Activated naive CD4-positive, alpha-beta T cell (primary cell): ENCODE data around the gene DLD.
"Not testable (repeated sequence)": the region's sequence is repeated elsewhere in the genome, so short reads cannot be mapped to it uniquely, and the experiment has no call there.

ENCODE experiments used
- DNase-seq, 4 experiments: peaks; one replicate each; lab custom pipeline; 2025; lab: John Stamatoyannopoulos, UW

DLD gene

GRCh38 chr7:107890962-107891635, at the start of gene DLD:
DLD (plus strand) TSS chr7:107891183; CDS start chr7:107891251, 68 bp downstream.
- peak; percentile 76 to 92 (median 86) for DNase-seq

DNA sequence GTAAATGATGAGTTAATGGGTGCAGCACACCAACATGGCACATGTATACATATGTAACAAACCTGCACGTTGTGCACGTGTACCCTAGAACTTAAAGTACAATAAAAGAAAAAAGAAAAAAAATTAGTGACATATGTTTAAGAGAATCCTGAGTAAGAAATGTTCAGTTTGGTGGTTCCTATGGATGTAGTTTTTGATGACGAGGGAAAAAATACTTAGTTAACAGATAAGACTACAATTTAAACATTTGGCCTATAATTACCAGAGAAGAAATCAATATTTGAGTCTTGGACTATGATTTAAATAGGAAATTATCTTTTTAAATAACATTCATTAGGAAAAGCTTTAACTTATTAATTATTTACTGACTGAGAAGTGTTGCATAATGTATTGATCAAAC, 48.8 kb upstream of the DLD start:
- DNase-seq, result no peak

- no peak for DNase-seq
These were observed 47.8 kb upstream of the DLD start for GRCh38 chr7:107843184-107843583.

DNA sequence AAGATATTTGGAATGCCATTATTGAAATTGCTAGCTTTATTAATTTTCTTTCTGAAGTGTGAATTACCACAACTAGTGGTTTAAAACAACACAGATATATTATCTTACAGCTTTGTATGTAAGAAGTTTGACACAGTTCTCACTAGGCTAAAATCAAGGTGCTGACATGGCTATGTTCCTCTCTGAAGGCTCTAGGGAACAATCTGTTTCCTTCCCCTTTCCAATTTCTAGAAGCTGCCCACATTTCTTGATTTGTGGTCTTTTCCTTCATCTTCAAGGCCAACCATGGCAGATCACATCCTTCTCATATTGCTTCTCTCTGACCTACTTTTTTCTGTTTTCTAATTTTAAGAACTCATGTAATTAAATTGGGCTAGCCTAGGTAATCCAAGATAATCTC, 44.7 kb upstream of the DLD start:
- DNase-seq, result no peak

DNA sequence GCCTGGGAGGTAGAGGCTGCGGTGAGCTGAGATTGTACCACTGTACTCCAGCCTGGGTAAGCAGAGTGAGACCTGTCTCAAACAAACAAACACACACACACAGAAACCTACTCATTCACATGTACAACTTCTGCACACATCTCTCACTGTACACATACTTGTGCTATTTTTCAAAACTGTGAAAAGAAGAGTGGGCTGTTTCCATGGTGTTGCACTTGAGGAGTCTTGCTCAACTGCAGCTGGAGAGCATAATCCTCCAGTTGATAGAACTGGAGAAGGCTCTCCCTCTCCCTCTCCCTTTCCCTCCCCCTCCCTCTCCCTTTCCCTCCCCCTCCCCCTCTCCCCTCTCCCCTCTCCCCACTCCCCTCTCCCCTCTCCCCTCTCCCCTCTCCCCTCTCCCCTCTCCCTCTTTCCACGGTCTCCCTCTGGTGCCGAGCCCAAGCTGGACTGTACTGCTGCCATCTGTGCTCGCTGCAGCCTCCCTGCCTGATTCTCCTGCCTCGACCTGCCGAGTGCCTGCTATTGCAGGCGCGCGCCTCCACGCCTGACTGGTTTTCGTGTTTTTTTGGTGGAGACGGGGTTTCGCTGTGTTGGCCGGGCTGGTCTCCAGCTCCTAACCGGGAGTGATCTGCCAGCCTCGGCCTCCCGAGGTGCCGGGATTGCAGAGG, 43.7 kb upstream of the DLD start:
- DNase-seq, result no peak

- DNase-seq, result not testable (repeated sequence)
These were observed 43.2 kb upstream of the DLD start for GRCh38 chr7:107847836-107848175.

GRCh38 chr7:107848211-107848610, 42.8 kb upstream of the DLD start:
- not testable (repeated sequence) for DNase-seq

GRCh38 chr7:107850216-107850615, 40.8 kb upstream of the DLD start:
- DNase-seq, result no peak

DNA sequence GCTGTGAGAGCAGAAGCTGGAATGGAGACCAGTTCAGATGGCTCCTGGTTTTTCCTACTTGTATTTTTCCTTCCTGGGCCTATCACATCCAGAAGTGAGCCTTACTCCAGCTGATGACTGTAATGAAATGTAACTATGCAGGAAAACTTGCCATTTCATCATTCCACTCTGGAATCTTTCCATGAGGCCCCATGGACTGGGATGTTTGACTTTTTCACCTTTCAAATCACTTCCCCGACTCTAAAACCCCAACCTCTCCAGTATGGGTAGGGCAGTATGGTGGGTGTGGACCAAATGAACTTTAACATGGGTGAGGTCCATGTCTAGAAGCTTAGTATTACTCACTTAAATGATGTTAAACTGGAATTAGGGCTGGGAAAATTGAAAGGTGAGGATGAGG, 40.3 kb upstream of the DLD start:
- DNase-seq, result no peak

- DNase-seq, result no peak
These were observed 36.5 kb upstream of the DLD start for GRCh38 chr7:107854454-107854853.

- no peak for DNase-seq
These were observed 36.0 kb upstream of the DLD start for GRCh38 chr7:107854989-107855388.

DNA sequence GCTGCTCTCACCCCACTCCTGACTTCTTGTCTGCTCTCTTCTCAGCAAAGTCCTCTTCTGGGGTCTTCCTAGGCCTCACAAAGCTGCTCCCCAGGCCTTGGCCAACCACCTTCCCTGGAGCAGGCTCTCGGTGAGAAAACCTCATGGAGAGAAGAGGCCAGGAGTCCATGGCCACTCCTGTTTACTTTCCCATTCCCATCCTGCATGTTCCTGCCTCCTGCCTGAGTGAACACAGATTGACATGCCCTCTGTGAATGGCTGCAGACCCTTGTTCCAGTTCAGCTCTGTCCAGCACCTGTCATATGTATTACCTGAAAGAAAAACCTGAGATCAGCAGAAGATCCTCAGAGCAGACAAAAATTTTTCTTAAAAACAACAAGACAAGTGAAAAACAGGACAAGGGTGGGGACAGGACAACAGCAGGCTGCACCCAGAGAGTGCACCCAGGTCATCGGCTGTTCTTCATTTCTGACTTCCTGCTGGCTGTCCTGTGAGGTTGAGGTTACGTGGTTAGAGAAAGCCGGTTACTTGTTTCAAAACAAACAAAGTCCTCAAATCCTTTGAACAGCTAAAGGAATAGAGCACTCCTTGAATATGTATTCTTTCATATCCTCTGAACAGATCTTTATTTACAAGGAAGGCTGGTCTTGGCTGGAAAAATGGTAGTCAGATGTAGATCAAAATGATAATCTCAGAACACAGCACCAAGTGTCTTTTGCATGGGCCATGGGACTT, 34.0 kb upstream of the DLD start:
- no peak for DNase-seq

DNA sequence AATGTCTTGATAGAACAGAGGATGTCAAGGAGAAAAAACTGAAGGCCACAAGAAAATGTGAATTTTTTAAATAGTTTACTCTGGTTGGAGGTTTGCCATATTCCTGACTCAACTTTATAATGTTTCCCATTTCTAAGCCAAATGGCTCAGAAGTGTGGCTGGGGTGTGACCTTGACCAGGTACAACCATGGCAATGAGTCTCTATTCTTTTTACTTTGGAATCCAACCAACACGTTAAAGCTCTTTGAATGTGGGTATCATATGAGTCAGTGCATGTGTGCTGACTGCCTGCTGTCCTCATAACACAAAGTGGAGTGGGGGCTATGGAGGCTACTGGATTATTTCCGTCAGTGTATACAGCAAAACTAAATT, 33.5 kb upstream of the DLD start:
- no peak for DNase-seq

DNA sequence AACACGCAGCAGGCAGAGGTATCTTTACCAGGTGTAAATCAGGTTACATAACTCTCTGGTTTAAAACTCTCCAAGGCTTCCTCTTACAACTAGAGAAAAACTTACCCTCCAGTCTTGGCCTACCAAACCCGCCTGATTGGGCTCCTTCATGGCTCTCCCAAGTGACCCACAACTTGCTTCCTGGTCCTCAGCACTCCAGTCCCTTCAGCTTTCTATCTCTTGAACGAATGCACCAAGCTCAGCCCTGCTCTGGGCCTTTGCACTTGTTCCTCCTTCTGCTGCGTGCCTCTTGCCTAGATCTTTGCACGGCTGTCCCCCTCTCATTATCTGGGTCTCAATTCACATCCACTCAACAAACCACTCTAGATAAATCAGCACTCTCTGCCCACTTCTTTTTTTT, 32.7 kb upstream of the DLD start:
- DNase-seq, result no peak

- no peak for DNase-seq
These were observed 30.6 kb upstream of the DLD start for GRCh38 chr7:107860279-107860961.

- no peak for DNase-seq
These were observed 29.9 kb upstream of the DLD start for GRCh38 chr7:107860981-107861652.

- no peak for DNase-seq
These were observed 24.8 kb upstream of the DLD start for GRCh38 chr7:107865956-107866775.

DNA sequence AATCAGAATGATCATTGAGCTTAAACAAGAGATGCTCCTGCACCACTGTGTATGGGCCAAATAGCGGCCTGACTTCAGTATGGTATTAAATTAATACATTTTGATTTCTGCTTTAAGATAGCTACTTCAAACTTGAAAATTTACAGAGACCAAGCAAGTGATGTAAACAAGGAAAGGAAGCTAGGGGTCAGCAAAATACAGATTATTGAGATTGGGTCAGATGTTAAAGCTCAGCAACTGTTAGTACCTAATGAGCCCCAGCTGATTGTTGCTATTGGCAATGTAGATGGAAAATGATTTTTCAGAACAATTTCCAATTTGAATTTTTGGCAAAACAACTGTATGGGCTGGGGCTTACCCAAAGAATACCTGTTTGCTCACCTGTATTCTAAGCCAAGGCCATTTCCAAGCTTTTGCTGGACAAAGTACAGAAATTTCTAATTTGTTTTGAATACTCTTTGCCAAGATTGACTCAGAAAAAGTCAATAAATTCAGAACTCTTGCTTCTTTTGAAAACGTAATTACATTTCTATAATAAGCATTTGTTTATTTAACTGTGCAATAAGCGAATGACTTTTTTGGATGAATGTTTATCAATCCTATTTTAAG, 23.0 kb upstream of the DLD start:
- no peak for DNase-seq

GRCh38 chr7:107870427-107871000, 20.5 kb upstream of the DLD start:
- no peak for DNase-seq

- DNase-seq, result no peak
These were observed 16.9 kb upstream of the DLD start for GRCh38 chr7:107874111-107874510.
